ENCODE results near the gene F13B.
"Not testable (repeated sequence)": the region's sequence is repeated elsewhere in the genome, so short reads cannot be mapped to it uniquely, and the experiment has no call there.

Gene F13B

GRCh38 chr1:197003132-197003531 lies 63.9 kb downstream of the F13B start:
- no peak for DNase-seq (ENCODE audit: low read depth)
- TF ChIP-seq POLR2A (IDR thresholded peaks at IDR 0.05; ENCODE audit: extremely low read depth, insufficient read length) = no peak
- no peak for TF ChIP-seq MYC (IDR thresholded peaks at IDR 0.05; ENCODE audit: low read depth, low read length)
- no peak for TF ChIP-seq CTCF (IDR thresholded peaks at IDR 0.05; ENCODE audit: low read depth, low read length)
- no peak for TF ChIP-seq MAX (IDR thresholded peaks at IDR 0.05; ENCODE audit: low read depth, low read length)
- H3K4me3 ChIP-seq (ENCODE audit: low read depth, low read length) = no peak overlapping the region

GRCh38 chr1:197001828-197002227 lies 65.2 kb downstream of the F13B start:
- DNase-seq (ENCODE audit: low read depth) = no peak
- no peak overlapping the region for H3K4me3 ChIP-seq (ENCODE audit: low read depth, low read length)
- TF ChIP-seq MAX (IDR thresholded peaks at IDR 0.05; ENCODE audit: low read depth, low read length) = no peak
- TF ChIP-seq MYC (IDR thresholded peaks at IDR 0.05; ENCODE audit: low read depth, low read length) = no peak
- TF ChIP-seq CTCF (IDR thresholded peaks at IDR 0.05; ENCODE audit: low read depth, low read length) = no peak
- TF ChIP-seq POLR2A (IDR thresholded peaks at IDR 0.05; ENCODE audit: extremely low read depth, insufficient read length) = no peak

GRCh38 chr1:196997423-196997822 lies 69.6 kb downstream of the F13B start:
- TF ChIP-seq POLR2A (IDR thresholded peaks at IDR 0.05; ENCODE audit: extremely low read depth, insufficient read length) (no peak), MAX (IDR thresholded peaks at IDR 0.05; ENCODE audit: low read depth, low read length) (no peak), CTCF (IDR thresholded peaks at IDR 0.05; ENCODE audit: low read depth, low read length) (no peak), MYC (IDR thresholded peaks at IDR 0.05; ENCODE audit: low read depth, low read length) (no peak)
- peak; percentile 25 for DNase-seq (ENCODE audit: low read depth)
- no peak overlapping the region for H3K4me3 ChIP-seq (ENCODE audit: low read depth, low read length)

- TF ChIP-seq POLR2A (IDR thresholded peaks at IDR 0.05; ENCODE audit: extremely low read depth, insufficient read length) (no peak), MAX (IDR thresholded peaks at IDR 0.05; ENCODE audit: low read depth, low read length) (no peak), CTCF (IDR thresholded peaks at IDR 0.05; ENCODE audit: low read depth, low read length) (no peak), MYC (IDR thresholded peaks at IDR 0.05; ENCODE audit: low read depth, low read length) (no peak)
- DNase-seq (ENCODE audit: low read depth) = no peak
- no peak overlapping the region for H3K4me3 ChIP-seq (ENCODE audit: low read depth, low read length)
These were observed 73.1 kb downstream of the F13B start for GRCh38 chr1:196993916-196994315.

GRCh38 chr1:196991919-196992651 lies 75.0 kb downstream of the F13B start:
- H3K4me3 ChIP-seq (ENCODE audit: low read depth, low read length); DNase-seq (ENCODE audit: low read depth): not testable (repeated sequence)
